Glomerular endothelial cell (primary cell): ENCODE data around the gene ITGB1BP1. TPM values are rescaled to one million over a fixed set of nuclear protein-coding genes. Genes with fewer than 3 reads are reported as not detected.
"Not testable (repeated sequence)": the region's sequence is repeated elsewhere in the genome, so short reads cannot be mapped to it uniquely, and the experiment has no call there.

Source experiments
- DNase-seq: peaks from one replicate; pipeline ENCODE4 v3.0.0-alpha.2; 2011; ENCODE audit warnings: low read depth, low spot score; ENCODE audit errors: extremely low read depth
- total RNA-seq: library from RNA; depleted of rRNA; stranded (reverse); fragments of >200 nt; gene quantifications from 2 replicates; pipeline ENCODE4 v1.2.3, GENCODE V29; 2015

Gene ITGB1BP1
- total RNA-seq, 1 donor from 2014 or later: 50.3 TPM

- DNase-seq: no peak
These were observed 21.5 kb downstream of the ITGB1BP1 start for GRCh38 chr2:9401646-9402371.

GRCh38 chr2:9401059-9401547 is 22.2 kb downstream of the ITGB1BP1 start:
- DNase-seq: no peak

DNA sequence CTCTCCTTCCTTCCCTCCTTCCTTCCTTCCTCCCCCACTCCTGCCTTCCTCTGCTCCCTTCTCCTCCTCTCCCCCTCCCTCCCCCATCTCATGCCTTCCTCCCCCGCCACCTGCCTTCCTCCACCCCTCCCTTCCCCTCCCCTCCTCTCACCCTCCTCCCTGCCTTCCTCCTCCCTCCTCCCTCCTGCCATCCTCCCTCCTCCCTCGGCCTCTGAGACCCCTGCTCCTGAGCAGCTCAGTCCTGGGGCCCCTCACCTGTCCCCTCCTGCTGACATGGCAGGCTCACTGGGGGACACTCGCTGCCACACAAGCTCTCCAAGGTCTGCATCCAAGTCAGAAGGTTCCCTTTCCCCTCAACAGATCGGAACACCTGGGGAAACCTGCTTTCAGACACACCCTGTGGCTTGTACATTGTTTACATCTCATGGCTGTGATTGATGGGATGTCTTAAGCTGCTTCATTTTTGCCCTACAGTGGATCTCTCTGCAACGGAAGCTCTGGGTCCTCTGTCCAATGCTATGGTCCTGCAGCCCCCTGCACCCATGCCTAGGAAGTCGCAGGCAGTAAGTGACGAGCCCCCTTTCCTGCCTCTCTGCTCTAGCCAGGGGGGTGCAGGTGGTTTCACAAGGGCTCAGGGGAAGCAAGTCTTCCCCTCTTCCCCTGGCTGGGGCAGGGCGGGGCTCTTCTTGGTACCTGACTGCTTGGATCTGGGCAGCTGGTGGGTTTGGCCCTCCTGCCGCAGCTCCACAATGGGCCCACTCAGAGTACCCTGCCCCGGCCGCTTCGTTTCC is 22.9 kb downstream of the ITGB1BP1 start:
- DNase-seq: no peak

GRCh38 chr2:9398881-9399780 is 24.2 kb downstream of the ITGB1BP1 start:
- no peak for DNase-seq

DNA sequence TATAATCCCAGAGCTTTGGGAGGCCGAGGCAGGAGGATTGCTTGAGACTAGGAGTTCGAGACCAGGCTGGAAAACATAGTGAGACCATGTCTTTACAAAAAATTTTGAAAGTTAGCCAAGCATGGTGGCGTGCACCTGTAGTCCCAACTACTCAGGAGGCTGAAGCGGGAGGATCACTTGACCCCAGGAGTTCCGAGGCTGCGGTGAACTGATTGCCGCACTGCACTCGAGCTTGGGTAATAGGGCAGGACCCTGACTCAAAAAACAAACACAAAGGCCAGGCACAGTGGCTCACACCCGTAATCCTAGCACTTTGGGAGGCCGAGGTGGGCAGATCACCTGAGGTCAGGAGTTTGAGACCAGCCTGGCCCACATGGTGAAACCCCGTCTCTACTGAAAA is 25.1 kb downstream of the ITGB1BP1 start:
- DNase-seq: not testable (repeated sequence)

- DNase-seq: no peak
These were observed 26.1 kb downstream of the ITGB1BP1 start for GRCh38 chr2:9397201-9397600.

DNA sequence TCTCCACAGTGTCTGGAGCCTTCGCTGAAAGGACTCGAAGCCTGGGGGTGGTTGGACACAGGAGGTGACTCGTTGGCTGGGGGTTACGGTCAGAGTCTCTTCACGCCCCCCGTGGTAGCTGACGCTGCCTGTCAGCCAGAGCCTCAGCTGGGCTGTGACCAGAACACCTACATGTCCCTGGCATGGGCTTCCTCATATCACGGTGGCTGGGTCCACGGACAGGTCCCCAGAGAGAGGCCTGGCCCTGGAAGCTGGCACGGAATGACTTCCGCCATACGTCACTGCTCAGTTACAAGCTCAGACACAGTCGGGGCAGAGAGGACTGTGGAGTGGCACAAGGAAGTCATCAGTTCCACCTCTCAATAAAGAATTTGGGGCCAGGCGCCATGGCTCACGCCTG is 28.5 kb downstream of the ITGB1BP1 start:
- DNase-seq: no peak

DNA sequence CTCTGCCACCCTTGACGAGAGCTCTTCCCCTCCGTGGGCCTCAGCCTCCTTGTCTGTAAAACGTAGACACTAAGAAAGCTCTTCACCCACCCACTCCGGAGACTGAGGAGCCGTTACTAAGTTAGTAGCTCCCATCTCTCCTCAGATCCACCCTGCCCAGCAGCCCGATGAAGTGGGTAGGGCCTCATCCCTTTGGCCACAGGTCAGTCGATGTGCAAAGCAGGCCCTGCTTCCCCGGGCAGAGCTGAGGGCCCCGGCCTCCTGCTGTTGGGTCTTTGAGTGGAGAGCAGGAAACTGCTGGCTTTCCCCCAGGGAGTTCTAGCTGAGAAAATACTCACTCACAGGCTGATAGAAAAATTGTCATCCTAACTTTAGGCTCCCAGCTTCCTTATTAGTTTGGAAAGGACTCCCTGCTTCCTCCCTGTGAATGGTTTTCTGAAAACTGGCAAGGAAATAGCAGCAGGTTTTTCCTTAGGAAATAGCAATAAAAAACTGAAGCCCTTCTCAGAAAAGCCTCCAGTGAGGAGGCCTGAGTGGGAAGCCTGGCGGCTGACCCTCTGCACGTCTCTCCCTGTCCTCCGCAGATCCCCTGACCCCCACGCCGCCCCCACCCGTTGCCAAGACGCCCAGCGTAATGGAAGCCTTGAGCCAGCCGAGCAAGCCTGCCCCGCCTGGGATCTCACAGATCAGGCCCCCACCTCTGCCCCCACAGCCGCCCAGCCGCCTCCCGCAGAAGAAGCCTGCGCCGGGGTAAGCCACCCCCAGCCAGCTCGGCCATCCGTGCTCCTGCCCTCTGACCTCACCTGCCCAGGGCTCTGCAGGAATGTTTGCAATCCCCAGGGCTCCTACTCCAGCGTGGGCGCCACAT is 30.2 kb downstream of the ITGB1BP1 start:
- no peak for DNase-seq

- no peak for DNase-seq
These were observed 31.2 kb downstream of the ITGB1BP1 start for GRCh38 chr2:9391961-9392720.

DNA sequence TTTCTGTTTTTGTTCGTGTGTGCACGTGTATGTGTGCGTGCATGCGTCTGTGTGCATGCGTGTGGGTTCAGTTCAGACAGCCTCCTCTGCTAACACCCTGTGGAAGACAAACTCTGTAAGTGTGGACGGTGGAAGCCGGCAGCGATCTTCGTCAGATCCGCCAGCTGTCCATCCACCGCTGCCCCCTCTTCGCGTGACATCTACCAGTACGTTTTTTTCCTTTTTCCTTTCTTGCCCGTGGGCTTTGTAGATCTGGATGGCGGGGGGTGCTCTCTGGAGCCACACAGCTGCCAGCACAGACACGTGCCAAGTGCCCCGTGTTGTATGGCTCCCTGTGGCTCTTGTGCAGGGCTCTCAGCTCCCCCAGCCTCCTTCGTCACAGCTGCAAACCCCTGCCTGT is 32.3 kb downstream of the ITGB1BP1 start:
- no peak for DNase-seq

DNA sequence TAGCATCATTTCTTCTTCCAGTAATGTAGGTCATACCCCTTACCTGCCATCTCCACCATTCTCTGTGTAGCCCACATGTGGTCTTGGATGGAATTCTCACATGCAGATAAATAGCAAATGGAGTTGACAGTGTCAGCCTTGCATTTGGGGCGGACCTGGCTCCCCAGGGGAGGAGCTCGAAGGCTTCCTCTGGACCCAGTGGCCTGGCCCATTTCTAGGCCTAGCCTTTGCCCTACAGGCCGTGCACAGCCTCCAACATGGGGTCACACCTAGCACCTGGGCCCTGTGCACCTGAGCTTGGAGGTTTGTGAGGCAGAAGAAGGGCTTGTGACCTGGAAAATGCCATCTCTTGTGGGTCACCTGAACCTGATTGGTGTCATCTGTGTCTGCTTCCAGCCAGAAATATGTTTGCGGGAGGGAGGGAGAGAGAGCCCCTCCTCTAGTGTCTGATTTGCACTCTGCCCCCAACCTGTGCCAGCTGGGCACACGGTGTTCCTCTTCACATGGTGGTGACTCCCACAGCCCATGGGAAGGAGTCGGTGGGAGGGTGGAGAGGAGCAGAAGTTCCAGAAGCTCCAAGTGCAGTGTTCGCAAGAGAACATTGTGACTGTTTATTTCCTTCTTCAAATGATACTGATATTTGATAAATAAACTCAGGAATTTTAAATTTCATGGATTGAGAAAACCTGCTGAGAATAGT is 33.0 kb downstream of the ITGB1BP1 start:
- no peak for DNase-seq

GRCh38 chr2:9388950-9389911 is 34.1 kb downstream of the ITGB1BP1 start:
- DNase-seq: no peak

DNA sequence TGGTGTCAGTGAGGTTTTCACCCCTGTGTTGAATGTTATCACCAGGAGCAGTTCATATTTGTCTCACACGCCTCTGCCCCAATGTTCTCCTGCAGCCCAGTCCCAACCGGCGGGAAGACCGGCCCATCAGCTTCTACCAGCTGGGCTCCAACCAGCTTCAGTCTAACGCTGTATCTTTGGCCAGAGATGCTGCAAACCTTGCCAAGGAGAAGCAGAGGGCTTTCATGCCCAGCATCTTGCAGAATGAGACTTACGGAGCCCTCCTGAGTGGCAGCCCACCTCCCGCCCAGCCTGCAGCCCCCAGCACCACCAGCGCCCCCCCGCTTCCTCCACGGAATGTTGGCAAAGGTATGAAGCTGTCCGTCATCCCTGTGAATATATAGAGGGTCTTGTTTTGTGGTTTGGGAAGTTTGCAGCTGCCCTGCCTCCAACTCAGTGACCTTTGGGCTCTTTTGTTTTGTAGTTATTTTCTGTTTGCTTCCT is 35.1 kb downstream of the ITGB1BP1 start:
- DNase-seq: no peak

- no peak for DNase-seq
These were observed 37.5 kb downstream of the ITGB1BP1 start for GRCh38 chr2:9385841-9386240.

- DNase-seq: no peak
These were observed 38.8 kb downstream of the ITGB1BP1 start for GRCh38 chr2:9384521-9384920.

DNA sequence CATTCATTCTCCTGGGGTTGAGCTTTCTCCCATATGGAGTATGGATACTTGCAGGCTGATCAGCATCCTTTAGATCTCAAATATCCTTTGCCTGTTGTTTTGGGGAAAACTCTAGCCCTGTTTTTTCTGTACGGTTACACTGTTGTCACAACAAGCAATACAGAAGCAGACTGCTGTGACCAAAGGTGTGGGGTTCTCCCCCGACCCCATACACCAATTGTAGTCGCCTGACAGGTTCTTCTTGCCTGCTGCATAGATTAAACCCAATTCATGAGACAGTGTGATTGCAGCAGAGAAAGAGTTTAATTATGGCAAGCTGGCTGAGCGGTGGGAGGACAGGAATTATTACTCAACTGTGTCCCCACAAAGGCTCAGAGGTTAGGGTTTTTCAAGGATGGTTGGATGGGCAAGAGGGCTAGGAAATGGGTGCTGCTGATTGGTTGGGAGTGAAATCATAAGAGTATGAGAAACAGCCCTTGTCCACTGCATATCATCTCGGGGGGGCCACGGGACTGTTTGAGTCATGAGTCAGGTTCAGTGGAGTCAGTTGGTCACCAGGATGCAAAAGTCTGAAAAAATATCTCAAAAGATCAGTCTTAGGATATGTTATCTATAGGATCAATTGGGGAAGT is 40.6 kb downstream of the ITGB1BP1 start:
- DNase-seq: no peak
